ENCODE measurements around the gene HEG1.

The HEG1 gene

GRCh38 chr3:125054062-125054448 is 1.7 kb downstream of the HEG1 start:
- peaks cover 37% of the 10 kb centered on the region for H3K4me1 ChIP-seq (ENCODE audit: control insufficient read depth, insufficient read depth, low read length)

DNA sequence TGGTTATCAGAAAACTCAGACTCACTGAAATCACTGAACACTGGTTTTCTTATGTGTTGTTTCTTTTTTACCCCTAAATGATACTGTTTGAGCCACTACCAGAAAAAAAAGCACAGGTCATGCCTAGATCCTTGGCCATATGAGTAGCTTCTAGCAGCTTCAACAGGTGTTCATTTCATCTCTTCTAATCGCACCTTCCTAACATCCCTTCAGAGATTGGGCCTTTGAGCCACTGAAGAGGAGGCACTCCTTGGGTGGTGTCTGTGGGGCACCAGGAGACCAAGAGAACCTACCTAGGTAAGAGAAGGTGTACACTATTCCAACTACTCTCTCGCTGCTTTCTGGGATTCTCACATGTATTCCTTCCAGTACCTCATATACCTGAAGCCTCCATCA is 2.5 kb downstream of the HEG1 start:
- Histone ChIP-seq H3K9ac (ENCODE audit: low read depth, low read length) (no peak overlapping the region), H3K27me3 (ENCODE audit: control insufficient read depth, insufficient read depth, low read length) (peaks cover 37% of the 10 kb centered on the region)

More at GRCh38 chr3:125054062-125054448, 1.7 kb downstream of the HEG1 start:
- no peak overlapping the region for H3K9ac ChIP-seq (ENCODE audit: low read depth, low read length)
- H3K4me3 ChIP-seq (ENCODE audit: low read depth, low read length): no peak overlapping the region
- no peaks in the 10 kb centered on the region for H3K9me3 ChIP-seq (ENCODE audit: control insufficient read depth, insufficient read depth, low read length)
- H3K27me3 ChIP-seq (ENCODE audit: control insufficient read depth, insufficient read depth, low read length): peaks cover 42% of the 10 kb centered on the region
- no peaks in the 10 kb centered on the region for H3K36me3 ChIP-seq (ENCODE audit: control insufficient read depth, insufficient read depth, low read length)

GRCh38 chr3:125052624-125053303 is 3.0 kb downstream of the HEG1 start:
- H3K9ac ChIP-seq (ENCODE audit: low read depth, low read length): no peak overlapping the region
- H3K27me3 ChIP-seq (ENCODE audit: control insufficient read depth, insufficient read depth, low read length): peaks cover 32% of the 10 kb centered on the region
- H3K4me3 ChIP-seq (ENCODE audit: low read depth, low read length): no peak overlapping the region
- no peaks in the 10 kb centered on the region for H3K9me3 ChIP-seq (ENCODE audit: control insufficient read depth, insufficient read depth, low read length)
- H3K36me3 ChIP-seq (ENCODE audit: control insufficient read depth, insufficient read depth, low read length): no peaks in the 10 kb centered on the region
- peaks cover 33% of the 10 kb centered on the region for H3K4me1 ChIP-seq (ENCODE audit: control insufficient read depth, insufficient read depth, low read length)

More for the DNA sequence above, 2.5 kb downstream of the HEG1 start:
- no peaks in the 10 kb centered on the region for H3K9me3 ChIP-seq (ENCODE audit: control insufficient read depth, insufficient read depth, low read length)
- no peaks in the 10 kb centered on the region for H3K36me3 ChIP-seq (ENCODE audit: control insufficient read depth, insufficient read depth, low read length)
- no peak overlapping the region for H3K4me3 ChIP-seq (ENCODE audit: low read depth, low read length)
- peaks cover 35% of the 10 kb centered on the region for H3K4me1 ChIP-seq (ENCODE audit: control insufficient read depth, insufficient read depth, low read length)

DNA sequence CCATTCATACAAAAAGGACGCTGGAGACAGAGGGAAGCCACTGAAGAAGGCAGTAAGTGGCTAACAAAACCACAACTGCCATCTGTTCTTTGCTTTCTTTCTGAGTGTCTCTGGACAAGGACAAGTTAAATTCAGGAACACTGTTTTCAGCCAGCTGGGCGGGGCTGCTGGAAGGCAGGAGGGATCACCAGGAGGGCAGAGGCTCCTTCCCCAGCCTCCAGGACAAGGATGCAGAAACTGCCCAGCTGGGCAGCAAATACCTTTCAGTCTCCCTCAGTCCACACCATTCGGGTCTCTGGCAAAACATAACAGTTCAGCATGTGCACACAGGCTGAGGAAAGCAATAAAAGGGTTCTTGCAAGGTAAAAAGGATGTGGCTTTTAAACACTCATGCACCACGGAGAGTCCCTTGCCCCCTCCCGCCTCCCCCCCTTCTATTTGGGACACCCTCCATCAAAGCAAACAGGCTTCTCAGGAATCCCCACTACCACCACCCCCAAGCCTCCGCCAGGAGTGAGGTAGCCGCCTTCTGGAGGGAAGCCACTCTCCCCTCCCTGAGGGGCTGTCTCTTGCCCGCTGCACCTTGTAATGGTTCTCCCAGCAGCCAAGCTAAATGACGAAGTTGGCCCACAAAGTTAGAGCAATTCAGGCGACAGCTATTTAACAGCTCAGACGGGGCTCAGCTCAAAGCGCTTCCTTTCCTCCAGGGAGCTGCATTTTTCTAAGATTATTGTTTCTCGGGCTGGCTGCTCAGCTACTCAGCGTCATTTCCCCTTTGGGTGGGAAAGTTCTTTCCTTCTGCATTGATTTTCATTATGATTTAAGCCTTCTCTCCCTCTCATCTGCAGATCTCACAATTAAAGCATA is 3.8 kb downstream of the HEG1 start:
- Histone ChIP-seq H3K27me3 (ENCODE audit: control insufficient read depth, insufficient read depth, low read length) (peaks cover 24% of the 10 kb centered on the region), H3K9me3 (ENCODE audit: control insufficient read depth, insufficient read depth, low read length) (no peaks in the 10 kb centered on the region), H3K4me1 (ENCODE audit: control insufficient read depth, insufficient read depth, low read length) (peaks cover 33% of the 10 kb centered on the region), H3K36me3 (ENCODE audit: control insufficient read depth, insufficient read depth, low read length) (no peaks in the 10 kb centered on the region), H3K9ac (ENCODE audit: low read depth, low read length) (no peak overlapping the region), H3K4me3 (ENCODE audit: low read depth, low read length) (no peak overlapping the region)

DNA sequence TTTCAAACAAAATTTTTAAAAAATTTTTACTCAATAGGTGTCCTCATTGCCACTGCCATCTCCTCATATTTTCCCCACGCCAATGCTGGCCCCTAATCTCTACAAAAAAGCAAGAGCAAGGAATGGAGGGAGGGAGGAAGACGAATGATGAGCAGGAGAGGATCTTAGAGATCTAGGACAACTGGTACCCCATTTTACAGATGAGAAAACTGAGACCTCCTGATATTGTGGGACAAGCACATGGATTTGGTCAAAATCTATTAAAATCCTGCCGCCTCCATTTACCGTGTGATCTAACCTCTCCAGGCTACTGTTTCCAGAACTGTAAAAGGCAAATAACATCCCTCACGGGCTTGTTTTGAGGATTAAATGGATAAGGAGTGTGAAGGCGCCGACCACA is 4.6 kb downstream of the HEG1 start:
- Histone ChIP-seq H3K9me3 (ENCODE audit: control insufficient read depth, insufficient read depth, low read length) (no peaks in the 10 kb centered on the region), H3K27me3 (ENCODE audit: control insufficient read depth, insufficient read depth, low read length) (peaks cover 16% of the 10 kb centered on the region), H3K36me3 (ENCODE audit: control insufficient read depth, insufficient read depth, low read length) (no peaks in the 10 kb centered on the region), H3K4me1 (ENCODE audit: control insufficient read depth, insufficient read depth, low read length) (peaks cover 28% of the 10 kb centered on the region), H3K9ac (ENCODE audit: low read depth, low read length) (no peak overlapping the region), H3K4me3 (ENCODE audit: low read depth, low read length) (no peak overlapping the region)

DNA sequence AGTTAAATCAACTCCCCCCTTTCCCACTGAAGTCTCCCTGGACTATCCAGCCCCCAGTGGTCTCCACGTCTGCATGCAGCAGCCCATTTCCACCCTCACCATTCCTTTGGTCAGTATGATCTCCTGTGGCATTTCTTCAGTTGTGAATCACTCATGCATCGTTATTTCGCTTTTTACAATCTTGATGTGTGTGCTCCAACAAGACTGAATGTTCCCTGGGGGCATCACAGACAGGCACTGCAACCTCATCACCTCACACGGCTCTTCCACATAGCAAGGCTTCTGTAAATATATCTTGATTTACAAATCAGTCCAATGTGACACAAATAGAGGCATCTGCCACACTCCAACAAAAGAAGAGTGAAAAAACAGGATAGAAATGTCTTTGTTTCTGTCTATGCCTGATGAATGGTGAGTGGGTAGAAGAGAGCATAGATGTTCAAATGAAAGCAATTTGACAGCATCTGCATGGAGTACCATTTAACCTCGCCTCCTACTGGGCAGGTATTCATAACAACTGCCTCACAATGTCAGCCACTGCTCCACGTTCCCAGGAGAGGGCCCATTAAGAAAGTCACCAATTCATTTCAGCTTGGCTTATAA is 5.2 kb downstream of the HEG1 start:
- no peaks in the 10 kb centered on the region for H3K9me3 ChIP-seq (ENCODE audit: control insufficient read depth, insufficient read depth, low read length)
- H3K4me1 ChIP-seq (ENCODE audit: control insufficient read depth, insufficient read depth, low read length): peaks cover 28% of the 10 kb centered on the region
- H3K27me3 ChIP-seq (ENCODE audit: control insufficient read depth, insufficient read depth, low read length): peaks cover 16% of the 10 kb centered on the region
- no peak overlapping the region for H3K9ac ChIP-seq (ENCODE audit: low read depth, low read length)
- no peaks in the 10 kb centered on the region for H3K36me3 ChIP-seq (ENCODE audit: control insufficient read depth, insufficient read depth, low read length)
- no peak overlapping the region for H3K4me3 ChIP-seq (ENCODE audit: low read depth, low read length)

GRCh38 chr3:125048282-125048681 is 7.5 kb downstream of the HEG1 start:
- Histone ChIP-seq H3K36me3 (ENCODE audit: control insufficient read depth, insufficient read depth, low read length) (no peaks in the 10 kb centered on the region), H3K4me1 (ENCODE audit: control insufficient read depth, insufficient read depth, low read length) (peaks cover 23% of the 10 kb centered on the region), H3K9ac (ENCODE audit: low read depth, low read length) (no peak overlapping the region), H3K4me3 (ENCODE audit: low read depth, low read length) (no peak overlapping the region), H3K9me3 (ENCODE audit: control insufficient read depth, insufficient read depth, low read length) (no peaks in the 10 kb centered on the region), H3K27me3 (ENCODE audit: control insufficient read depth, insufficient read depth, low read length) (no peaks in the 10 kb centered on the region)

DNA sequence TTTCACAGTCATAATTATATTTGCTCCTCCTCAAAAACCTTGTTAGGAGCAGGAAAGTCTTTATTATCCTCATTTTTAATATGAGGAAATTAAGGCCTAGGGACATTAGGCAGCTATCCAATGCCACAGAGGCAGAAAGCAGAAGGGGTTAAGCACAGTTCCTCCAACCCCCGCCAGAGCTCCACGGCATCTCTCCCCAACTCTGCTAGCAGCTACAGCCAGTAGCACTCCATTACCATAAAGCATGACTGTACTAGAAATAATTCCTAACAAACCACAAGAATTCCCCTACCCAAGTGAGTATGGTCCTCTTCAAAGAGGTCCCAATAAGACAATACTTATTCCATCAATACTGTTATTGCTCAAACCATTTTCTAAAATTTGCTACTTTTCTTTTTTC is 9.8 kb downstream of the HEG1 start:
- no peak overlapping the region for H3K9ac ChIP-seq (ENCODE audit: low read depth, low read length)
- H3K27me3 ChIP-seq (ENCODE audit: control insufficient read depth, insufficient read depth, low read length): no peaks in the 10 kb centered on the region
- peaks cover 7% of the 10 kb centered on the region for H3K4me1 ChIP-seq (ENCODE audit: control insufficient read depth, insufficient read depth, low read length)
- no peaks in the 10 kb centered on the region for H3K36me3 ChIP-seq (ENCODE audit: control insufficient read depth, insufficient read depth, low read length)
- no peak overlapping the region for H3K4me3 ChIP-seq (ENCODE audit: low read depth, low read length)
- no peaks in the 10 kb centered on the region for H3K9me3 ChIP-seq (ENCODE audit: control insufficient read depth, insufficient read depth, low read length)

GRCh38 chr3:125045194-125045593 is 10.6 kb downstream of the HEG1 start:
- peaks cover 4% of the 10 kb centered on the region for H3K4me1 ChIP-seq (ENCODE audit: control insufficient read depth, insufficient read depth, low read length)

GRCh38 chr3:125043599-125044151 is 12.1 kb downstream of the HEG1 start:
- H3K4me3 ChIP-seq (ENCODE audit: low read depth, low read length): no peak overlapping the region
- no peaks in the 10 kb centered on the region for H3K27me3 ChIP-seq (ENCODE audit: control insufficient read depth, insufficient read depth, low read length)
- no peak overlapping the region for H3K9ac ChIP-seq (ENCODE audit: low read depth, low read length)
- no peaks in the 10 kb centered on the region for H3K9me3 ChIP-seq (ENCODE audit: control insufficient read depth, insufficient read depth, low read length)
- H3K36me3 ChIP-seq (ENCODE audit: control insufficient read depth, insufficient read depth, low read length): no peaks in the 10 kb centered on the region
- H3K4me1 ChIP-seq (ENCODE audit: control insufficient read depth, insufficient read depth, low read length): peaks cover 18% of the 10 kb centered on the region

More at GRCh38 chr3:125045194-125045593, 10.6 kb downstream of the HEG1 start:
- no peak overlapping the region for H3K4me3 ChIP-seq (ENCODE audit: low read depth, low read length)
- no peaks in the 10 kb centered on the region for H3K9me3 ChIP-seq (ENCODE audit: control insufficient read depth, insufficient read depth, low read length)
- H3K9ac ChIP-seq (ENCODE audit: low read depth, low read length): no peak overlapping the region
- no peaks in the 10 kb centered on the region for H3K27me3 ChIP-seq (ENCODE audit: control insufficient read depth, insufficient read depth, low read length)
- H3K36me3 ChIP-seq (ENCODE audit: control insufficient read depth, insufficient read depth, low read length): no peaks in the 10 kb centered on the region

GRCh38 chr3:125042725-125043406 is 12.9 kb downstream of the HEG1 start:
- Histone ChIP-seq H3K4me1 (ENCODE audit: control insufficient read depth, insufficient read depth, low read length) (peaks cover 22% of the 10 kb centered on the region), H3K9ac (ENCODE audit: low read depth, low read length) (no peak overlapping the region), H3K27me3 (ENCODE audit: control insufficient read depth, insufficient read depth, low read length) (no peaks in the 10 kb centered on the region), H3K9me3 (ENCODE audit: control insufficient read depth, insufficient read depth, low read length) (no peaks in the 10 kb centered on the region), H3K36me3 (ENCODE audit: control insufficient read depth, insufficient read depth, low read length) (no peaks in the 10 kb centered on the region), H3K4me3 (ENCODE audit: low read depth, low read length) (no peak overlapping the region)
